ENCODE measurements around the gene MATR3. TPM values are rescaled to one million over a fixed set of nuclear protein-coding genes. Genes with fewer than 3 reads are reported as not detected.

The MATR3 gene
- total and polyA plus RNA-seq, 4 donors: 38.4 to 111 (median 69.7) TPM

DNA sequence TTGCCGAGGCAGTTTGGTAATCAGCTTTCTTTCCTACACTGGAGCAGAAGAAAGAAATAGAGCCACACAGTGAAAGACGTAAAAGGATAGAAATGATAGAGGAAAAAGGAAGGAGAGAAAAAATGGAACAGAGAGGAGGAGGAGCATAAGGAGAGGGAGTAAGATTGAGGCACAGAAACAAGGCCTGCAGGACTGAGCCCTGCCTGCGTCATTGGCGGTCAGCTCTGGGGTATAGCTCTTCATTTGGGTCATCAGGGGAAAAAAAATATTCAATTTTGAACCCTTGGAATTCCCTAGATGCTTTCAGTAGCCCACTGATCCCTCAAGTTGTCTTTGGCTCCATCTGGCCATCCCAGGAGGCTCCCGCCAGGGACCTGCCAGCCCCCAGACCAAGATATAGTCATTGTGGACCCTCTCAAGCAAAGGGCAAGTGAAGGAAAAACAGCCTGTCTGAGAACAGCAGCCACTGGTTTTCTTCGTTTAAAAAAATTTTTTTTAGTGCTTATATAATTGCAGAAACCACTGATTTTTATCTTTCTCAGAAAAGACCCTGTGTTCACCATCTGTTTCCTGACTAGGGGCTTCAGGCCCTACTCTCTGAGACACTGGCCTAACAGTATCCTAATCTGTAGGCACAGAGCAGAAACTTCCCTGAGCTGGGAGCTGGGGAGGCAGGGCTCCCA lies 31.3 kb upstream of the MATR3 start:
- Histone ChIP-seq H3K9ac (ENCODE audit: low read depth in 1 of 2, low read length in 2 of 2) (no peak overlapping the region), H3K4me3 (ENCODE audit: low read depth in 1 of 3, low read length in 3 of 3) (no peak overlapping the region), H3K27me3 (ENCODE audit: control insufficient read depth in 4 of 4, insufficient read depth in 4 of 4, low read length in 3 of 4) (no peaks in the 10 kb centered on the region), H3K36me3 (ENCODE audit: control insufficient read depth in 4 of 4, insufficient read depth in 3 of 4, low read depth in 1 of 4, low read length in 3 of 4) (no peaks in the 10 kb centered on the region), H3K4me1 (ENCODE audit: control insufficient read depth in 4 of 4, insufficient read depth in 4 of 4, low read length in 3 of 4) (peaks cover 0 to 2% (median 1%) of the 10 kb centered on the region in 4 donors), H3K9me3 (ENCODE audit: control insufficient read depth in 4 of 4, low read length in 3 of 4) (no peaks in the 10 kb centered on the region), H3K27ac (ENCODE audit: low read depth in 1 of 2, low read length in 2 of 2) (no peak overlapping the region)
- WGBS: 80% methylated on average over 6 of the region's 6 CpGs
- TF ChIP-seq, protein P1, sequence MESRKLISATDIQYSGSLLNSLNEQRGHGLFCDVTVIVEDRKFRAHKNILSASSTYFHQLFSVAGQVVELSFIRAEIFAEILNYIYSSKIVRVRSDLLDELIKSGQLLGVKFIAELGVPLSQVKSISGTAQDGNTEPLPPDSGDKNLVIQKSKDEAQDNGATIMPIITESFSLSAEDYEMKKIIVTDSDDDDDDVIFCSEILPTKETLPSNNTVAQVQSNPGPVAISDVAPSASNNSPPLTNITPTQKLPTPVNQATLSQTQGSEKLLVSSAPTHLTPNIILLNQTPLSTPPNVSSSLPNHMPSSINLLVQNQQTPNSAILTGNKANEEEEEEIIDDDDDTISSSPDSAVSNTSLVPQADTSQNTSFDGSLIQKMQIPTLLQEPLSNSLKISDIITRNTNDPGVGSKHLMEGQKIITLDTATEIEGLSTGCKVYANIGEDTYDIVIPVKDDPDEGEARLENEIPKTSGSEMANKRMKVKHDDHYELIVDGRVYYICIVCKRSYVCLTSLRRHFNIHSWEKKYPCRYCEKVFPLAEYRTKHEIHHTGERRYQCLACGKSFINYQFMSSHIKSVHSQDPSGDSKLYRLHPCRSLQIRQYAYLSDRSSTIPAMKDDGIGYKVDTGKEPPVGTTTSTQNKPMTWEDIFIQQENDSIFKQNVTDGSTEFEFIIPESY (IDR thresholded peaks at IDR 0.05): no peak
- TF ChIP-seq FOXA1 (IDR thresholded peaks at IDR 0.05) (no peak), EGR1 (IDR thresholded peaks at IDR 0.05; ENCODE audit: low read depth in 2 of 2) (no peak), RXRA (IDR thresholded peaks at IDR 0.05) (no peak), NR2F2 (IDR thresholded peaks at IDR 0.05) (no peak), SP1 (IDR thresholded peaks at IDR 0.05) (no peak), HNF4G (IDR thresholded peaks at IDR 0.05) (no peak), FOXA2 (IDR thresholded peaks at IDR 0.05) (no peak), JUND (IDR thresholded peaks at IDR 0.05) (no peak), RAD21 (IDR thresholded peaks at IDR 0.05) (no peak), YY1 (IDR thresholded peaks at IDR 0.05) (no peak), TAF1 (conservative IDR thresholded peaks at IDR 0.05) (no peak), GABPA (IDR thresholded peaks at IDR 0.05 in 1 of 2, conservative IDR thresholded peaks at IDR 0.05 in 1 of 2) (no peak), HNF4A (conservative IDR thresholded peaks at IDR 0.05) (no peak)
- TF ChIP-seq, protein P2, sequence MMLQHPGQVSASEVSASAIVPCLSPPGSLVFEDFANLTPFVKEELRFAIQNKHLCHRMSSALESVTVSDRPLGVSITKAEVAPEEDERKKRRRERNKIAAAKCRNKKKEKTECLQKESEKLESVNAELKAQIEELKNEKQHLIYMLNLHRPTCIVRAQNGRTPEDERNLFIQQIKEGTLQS (IDR thresholded peaks at IDR 0.05): no peak
- TF ChIP-seq, protein P3, sequence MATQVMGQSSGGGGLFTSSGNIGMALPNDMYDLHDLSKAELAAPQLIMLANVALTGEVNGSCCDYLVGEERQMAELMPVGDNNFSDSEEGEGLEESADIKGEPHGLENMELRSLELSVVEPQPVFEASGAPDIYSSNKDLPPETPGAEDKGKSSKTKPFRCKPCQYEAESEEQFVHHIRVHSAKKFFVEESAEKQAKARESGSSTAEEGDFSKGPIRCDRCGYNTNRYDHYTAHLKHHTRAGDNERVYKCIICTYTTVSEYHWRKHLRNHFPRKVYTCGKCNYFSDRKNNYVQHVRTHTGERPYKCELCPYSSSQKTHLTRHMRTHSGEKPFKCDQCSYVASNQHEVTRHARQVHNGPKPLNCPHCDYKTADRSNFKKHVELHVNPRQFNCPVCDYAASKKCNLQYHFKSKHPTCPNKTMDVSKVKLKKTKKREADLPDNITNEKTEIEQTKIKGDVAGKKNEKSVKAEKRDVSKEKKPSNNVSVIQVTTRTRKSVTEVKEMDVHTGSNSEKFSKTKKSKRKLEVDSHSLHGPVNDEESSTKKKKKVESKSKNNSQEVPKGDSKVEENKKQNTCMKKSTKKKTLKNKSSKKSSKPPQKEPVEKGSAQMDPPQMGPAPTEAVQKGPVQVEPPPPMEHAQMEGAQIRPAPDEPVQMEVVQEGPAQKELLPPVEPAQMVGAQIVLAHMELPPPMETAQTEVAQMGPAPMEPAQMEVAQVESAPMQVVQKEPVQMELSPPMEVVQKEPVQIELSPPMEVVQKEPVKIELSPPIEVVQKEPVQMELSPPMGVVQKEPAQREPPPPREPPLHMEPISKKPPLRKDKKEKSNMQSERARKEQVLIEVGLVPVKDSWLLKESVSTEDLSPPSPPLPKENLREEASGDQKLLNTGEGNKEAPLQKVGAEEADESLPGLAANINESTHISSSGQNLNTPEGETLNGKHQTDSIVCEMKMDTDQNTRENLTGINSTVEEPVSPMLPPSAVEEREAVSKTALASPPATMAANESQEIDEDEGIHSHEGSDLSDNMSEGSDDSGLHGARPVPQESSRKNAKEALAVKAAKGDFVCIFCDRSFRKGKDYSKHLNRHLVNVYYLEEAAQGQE (IDR thresholded peaks at IDR 0.05): no peak
- TF ChIP-seq, protein P4, sequence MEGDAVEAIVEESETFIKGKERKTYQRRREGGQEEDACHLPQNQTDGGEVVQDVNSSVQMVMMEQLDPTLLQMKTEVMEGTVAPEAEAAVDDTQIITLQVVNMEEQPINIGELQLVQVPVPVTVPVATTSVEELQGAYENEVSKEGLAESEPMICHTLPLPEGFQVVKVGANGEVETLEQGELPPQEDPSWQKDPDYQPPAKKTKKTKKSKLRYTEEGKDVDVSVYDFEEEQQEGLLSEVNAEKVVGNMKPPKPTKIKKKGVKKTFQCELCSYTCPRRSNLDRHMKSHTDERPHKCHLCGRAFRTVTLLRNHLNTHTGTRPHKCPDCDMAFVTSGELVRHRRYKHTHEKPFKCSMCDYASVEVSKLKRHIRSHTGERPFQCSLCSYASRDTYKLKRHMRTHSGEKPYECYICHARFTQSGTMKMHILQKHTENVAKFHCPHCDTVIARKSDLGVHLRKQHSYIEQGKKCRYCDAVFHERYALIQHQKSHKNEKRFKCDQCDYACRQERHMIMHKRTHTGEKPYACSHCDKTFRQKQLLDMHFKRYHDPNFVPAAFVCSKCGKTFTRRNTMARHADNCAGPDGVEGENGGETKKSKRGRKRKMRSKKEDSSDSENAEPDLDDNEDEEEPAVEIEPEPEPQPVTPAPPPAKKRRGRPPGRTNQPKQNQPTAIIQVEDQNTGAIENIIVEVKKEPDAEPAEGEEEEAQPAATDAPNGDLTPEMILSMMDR (IDR thresholded peaks at IDR 0.05; ENCODE audit: low read depth, low read length, missing input control): no peak
- TF ChIP-seq, protein P5, sequence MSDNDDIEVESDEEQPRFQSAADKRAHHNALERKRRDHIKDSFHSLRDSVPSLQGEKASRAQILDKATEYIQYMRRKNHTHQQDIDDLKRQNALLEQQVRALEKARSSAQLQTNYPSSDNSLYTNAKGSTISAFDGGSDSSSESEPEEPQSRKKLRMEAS (IDR thresholded peaks at IDR 0.05): no peak
- no peak for DNase-seq (ENCODE audit: low spot score)

Measured in liver (tissue), 9 donors.